ENCODE measurements around the gene OSBPL8. TPM values are rescaled to one million over a fixed set of nuclear protein-coding genes. Genes with fewer than 3 reads are reported as not detected.

OSBPL8 gene
- total RNA-seq, 2 experiments from 2014 or later = 101 TPM

Other genes with a start within 250 kb of the OSBPL8 start
- gene BBS10, start 211.4 kb downstream of the OSBPL8 start, total RNA-seq = 1 to 10 TPM; 5.8 to 7.1 TPM
- gene ZDHHC17, start 204.3 kb upstream of the OSBPL8 start, total RNA-seq = 10 to 100 TPM; 31.7 to 37.4 TPM